Stimulated activated CD8-positive, alpha-beta memory T cell treated with anti-CD3 and anti-CD28 coated beads, Interleukin-12 subunit alpha, Interleukin-12 subunit beta, amount 100 ng/mL, for 24 hours (primary cell): Measurements from ENCODE around the gene IBTK.
"Not testable (repeated sequence)": the region's sequence is repeated elsewhere in the genome, so short reads cannot be mapped to it uniquely, and the experiment has no call there.

Experiments used
- DNase-seq: peaks from one replicate; pipeline ENCODE4 v3.0.0-alpha.2; 2020; ENCODE audit errors: extremely low read depth

IBTK gene

DNA sequence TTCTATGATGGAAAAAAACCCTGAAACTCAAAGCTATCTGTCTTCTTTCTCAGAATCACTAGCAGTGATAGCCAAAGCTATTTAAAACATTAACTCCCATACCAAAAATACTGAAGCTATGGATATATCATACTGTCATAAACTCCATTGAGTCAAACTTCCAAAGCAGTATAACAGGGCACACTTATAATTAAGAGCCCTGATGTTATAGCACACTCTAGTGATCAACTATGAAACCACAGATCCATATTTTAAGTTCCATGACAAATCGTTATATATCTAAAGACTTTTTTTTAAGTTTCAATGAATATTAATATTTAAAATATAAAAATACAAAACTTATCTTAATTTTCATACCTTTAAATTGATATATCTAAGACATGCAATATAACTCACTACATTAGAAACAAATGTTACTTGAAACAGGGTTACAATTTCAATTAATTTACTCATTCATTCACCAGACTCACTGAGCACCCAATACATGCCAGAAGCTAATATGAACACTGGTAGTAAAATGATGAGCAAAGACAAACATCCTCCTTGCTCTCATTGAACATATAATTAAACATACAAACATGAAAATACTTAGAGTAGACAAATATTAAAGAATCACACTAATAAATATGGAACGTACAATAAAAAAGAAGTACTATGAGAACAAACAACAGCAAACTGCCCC is 69.3 kb downstream of the IBTK start:
- DNase-seq = no peak

DNA sequence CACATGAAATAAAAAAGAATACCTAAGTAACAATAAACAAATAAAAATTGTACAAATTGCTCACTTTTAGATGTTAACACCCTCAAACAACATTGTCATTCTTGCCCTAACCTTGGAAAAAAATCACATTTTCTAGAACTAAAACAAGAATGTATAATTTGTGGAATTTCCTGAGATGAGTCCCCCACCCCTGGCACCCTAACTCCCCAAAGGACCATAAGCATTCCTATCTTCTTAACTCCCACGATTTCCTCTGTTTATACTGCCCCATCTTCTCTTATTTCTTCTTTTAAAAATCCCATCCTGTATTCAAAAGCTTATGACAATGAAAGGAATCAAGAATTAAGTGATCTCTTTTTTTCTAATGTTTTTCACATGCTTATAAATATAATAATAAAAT is 70.9 kb downstream of the IBTK start:
- DNase-seq = no peak

- DNase-seq = no peak
Observed at GRCh38 chr6:82172594-82172993, 75.0 kb downstream of the IBTK start.

- DNase-seq = no peak
Observed at GRCh38 chr6:82169138-82169876, 78.2 kb downstream of the IBTK start.

- DNase-seq = no peak
Observed at GRCh38 chr6:82166493-82166892, 81.1 kb downstream of the IBTK start.

DNA sequence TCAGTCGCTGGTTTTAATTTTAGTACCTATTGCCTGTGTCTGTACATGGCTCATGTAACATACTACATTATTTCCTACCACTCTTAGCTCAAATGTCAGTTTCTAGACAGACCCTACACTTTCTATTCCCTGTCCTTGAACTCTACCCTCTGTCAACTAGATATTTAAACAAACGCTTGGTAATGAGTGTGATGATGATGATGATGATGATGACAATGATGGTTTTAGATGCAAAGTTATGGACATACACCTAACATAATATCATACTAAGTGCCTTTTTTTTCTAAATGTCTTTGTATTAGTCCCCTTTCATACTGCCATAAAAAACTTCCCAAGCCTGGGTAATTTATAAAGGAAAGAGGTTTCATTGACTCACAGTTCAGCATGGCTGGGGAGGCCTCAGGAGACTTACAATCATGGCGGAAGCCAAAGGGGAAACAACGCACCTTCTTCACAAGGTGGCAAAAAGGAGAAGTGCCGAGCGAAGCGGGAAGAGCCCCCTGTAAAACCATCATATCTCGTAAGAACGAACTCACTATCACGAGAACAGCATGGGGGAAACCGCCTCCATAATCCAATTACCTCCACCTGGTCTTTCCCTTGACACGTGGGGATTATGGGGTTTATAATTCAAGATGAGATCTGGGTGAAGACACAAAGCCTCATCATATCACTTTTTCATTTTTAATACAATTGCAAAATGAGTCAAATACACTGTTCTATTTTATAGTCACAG is 87.1 kb downstream of the IBTK start:
- no peak for DNase-seq

DNA sequence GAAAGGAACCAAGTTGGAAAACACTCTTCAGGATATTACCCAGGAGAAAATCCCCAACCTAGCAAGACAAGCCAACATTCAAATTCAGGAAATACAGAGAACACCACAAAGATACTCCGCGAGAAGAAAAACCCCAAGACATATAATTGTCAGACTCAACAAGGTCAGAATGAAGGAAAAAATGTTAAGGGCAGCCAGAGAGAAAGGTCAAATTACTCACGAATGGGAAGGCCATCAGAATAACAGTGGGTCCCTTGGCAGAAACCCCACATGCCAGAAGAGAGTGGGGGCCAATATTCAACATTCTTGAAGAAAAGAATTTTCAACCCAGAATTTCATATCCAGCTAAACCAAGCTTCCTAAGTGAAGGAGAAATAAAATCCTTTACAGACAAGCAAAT is 94.8 kb downstream of the IBTK start:
- DNase-seq = not testable (repeated sequence)

DNA sequence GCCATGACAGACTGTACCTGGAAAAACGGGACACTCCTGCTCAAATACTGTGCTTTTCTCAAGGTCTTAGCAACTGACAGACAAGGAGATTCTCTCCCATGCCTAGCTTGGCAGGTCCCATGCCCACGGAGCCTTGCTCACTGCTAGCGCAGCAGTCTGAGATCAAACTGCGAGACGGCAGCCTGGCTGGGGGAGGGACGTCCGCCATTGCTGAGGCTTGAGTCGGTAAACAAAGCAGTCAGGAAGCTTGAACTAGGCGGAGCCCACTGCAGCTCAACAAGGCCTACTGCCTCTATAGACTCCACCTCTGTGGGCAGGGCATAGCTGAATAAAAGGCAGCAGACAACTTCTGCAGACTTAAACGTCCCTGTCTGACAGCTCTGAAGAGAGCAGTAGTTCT is 96.4 kb downstream of the IBTK start:
- not testable (repeated sequence) for DNase-seq

DNA sequence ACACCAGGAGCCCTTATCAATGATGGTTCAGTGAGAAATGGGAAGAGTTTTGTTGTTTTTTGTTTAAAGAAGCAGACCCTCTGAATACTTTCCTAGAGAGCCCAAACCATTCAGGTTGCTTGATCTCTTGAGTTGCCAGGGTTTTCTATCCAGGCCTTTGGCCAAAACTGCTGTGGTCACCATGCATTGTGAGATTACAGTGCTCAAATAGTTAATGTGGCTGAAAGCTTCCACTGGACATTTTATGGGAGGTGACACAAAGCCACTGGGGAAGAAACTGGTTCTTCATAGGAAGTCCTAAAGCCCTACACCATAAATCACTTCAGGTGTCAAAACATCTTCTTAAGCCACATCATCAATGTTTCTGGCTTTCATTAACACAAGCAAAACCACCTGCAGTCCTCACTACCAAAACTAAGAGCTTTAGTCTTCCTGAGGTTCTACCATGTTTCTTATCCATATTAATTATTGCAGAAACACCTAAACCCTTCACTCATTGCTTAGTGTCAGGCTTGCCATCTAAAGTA is 101.6 kb downstream of the IBTK start:
- DNase-seq = no peak

DNA sequence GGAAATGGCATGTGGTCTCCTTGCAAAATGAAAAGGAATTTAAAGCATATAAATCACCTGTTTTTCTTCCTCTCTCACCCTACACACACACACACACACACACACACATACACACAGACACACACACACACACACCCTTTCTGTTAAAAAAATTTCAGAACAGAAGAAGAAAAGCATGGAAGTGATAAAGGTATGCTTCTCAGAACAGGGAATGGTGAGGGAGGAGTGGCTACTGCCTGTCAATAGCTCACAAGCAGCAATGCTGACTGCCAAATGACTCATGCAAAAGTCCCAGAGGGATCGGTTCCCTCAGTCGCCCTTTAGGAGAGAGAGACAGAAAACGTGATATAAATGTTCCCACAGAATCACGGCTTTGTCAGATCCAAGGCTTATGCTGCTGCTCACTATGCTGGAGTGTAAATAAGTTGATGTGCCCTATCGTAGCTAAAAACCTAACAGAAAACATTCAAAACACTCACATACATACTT is 102.6 kb downstream of the IBTK start:
- no peak for DNase-seq

- no peak for DNase-seq
Observed at GRCh38 chr6:82144007-82144851, 103.3 kb downstream of the IBTK start.

DNA sequence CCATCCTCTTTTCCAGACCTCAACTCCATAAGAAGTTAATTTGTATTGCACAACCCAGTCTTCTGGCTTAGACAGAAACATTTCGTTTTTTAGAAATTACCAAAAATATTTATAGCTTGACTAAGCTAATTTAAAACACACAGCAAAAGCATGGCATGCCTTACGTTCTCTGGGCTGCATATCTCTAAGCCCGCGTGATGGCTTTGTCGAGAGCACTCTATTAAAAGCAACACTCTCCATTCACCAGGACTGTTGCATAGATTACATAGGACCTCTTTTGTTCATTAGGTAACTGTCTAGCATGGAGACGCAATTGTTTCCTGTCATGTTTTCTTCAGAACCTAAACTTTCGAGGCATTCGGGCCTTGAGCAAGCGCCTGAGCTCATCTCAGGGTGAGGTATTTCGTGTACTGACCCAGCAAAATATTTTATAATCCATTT is 104.5 kb downstream of the IBTK start:
- DNase-seq = no peak

GRCh38 chr6:82142524-82142923 is 105.0 kb downstream of the IBTK start:
- no peak for DNase-seq

GRCh38 chr6:82138075-82138791 is 109.3 kb downstream of the IBTK start:
- DNase-seq = no peak

DNA sequence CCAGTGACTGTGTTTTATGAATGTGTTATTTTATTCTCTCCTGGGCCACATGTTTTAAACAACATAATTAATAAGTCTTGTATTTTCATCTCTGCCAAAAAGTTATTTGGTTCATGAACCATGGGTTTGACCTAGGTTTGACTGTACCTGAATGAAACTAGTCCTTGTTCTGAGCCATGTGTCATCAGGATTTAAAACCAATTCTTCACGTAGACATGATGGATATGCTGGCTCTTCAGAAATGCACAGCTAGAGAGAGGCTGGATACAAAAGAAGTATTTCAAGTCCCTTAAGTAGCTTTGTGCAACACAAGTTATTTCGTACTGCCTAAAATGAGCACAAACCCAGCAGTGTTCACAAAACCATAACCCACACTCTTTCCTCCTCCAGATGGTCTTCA is 116.1 kb downstream of the IBTK start:
- no peak for DNase-seq

DNA sequence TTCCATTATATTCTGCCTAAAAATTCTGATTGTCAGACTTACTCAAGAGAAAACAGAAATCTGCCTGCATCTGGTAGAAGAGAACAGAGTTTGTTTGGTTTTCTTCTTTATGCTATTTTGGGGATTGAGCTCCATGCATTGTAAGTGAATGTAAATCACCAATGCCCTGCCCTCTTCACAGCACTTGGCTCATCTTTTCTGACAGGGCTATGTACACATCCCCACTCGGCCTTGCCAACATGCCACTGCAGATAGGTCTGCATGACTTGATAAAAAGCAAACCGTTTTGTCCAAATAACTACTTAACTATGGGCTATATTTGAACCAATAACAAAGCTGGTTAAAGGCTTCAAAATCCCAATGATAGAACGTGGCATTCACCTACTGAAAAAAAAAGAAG is 117.7 kb downstream of the IBTK start:
- no peak for DNase-seq

DNA sequence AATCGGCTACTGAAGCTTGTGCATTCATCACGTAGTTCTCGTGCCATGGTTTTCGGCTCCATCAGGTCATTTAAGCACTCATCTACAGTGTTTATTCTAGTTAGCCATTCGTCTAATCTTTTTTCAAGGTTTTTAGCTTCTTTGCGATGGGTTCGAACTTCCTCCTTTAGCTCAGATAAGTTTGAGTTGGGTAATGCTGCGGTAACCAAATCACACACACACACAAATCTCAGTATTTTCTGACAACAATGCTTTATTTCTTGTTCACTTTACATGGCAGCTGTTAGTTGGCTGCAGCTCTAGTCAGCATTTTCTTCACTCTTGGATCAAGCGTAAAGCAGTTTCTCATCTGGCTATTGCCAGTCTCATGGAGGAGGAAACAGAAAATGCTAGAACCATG is 118.6 kb downstream of the IBTK start:
- DNase-seq = not testable (repeated sequence)

- no peak for DNase-seq
Observed at GRCh38 chr6:82123632-82124031, 123.9 kb downstream of the IBTK start.
